Stimulated activated naive CD8-positive, alpha-beta T cell treated with anti-CD3 and anti-CD28 coated beads, Interleukin-15, Interleukin-2, amounts not matched to agents 100 U/mL and 50 U/mL, for 24 hours (primary cell): ENCODE data around the gene POFUT2.
A peak's percentile ranks its signal among the peaks of the same experiment; 100 is the strongest.

ENCODE experiments used
- ATAC-seq: fragments of 150-1000 bp; cut with Tn5 transposase; one replicate; pipeline ENCODE4 v1.10.0; 2021
- DNase-seq: peaks from one replicate; pipeline ENCODE4 v3.0.0; 2021

Gene POFUT2

GRCh38 chr21:45297869-45298268 lies 10.2 kb upstream of the POFUT2 start:
- ATAC-seq: no peak
- DNase-seq: no peak

DNA sequence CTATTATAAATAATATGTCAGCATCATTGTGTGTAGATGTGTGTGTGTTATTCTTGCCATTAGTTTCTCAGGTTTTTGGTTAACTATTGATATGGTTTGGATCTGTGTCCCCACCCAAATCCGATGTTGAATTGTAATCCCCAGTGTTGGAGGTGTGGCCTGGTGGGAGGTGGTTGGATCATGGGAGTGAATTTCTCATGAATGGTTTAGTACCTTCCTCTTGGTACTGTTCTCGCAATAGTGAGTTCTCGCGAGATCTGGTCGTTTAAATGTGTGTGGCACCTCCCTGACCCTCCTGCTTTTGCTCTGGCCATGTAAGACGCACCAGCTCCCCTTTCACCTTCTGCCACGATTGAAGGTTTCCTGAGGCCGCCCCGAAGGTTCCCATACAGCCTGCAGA lies 9.6 kb upstream of the POFUT2 start:
- ATAC-seq: no peak

DNA sequence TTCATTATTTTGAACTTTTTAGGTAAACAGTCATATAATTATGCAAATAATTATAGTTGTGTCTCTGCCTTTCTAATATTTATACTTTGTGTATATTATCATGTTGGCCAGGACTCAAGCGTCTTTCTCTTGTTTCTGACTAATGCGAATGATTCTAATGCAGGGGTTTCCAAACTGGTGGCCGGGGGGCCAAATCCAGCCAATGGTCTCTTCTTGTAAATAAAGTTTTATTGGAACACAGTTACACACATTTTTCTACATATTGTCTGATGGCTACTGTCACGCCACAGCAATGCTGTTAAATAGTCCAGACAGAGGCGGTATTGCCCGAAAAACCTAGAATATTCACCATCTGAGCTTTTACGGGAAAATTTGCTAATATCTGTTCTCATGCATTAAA lies 8.9 kb upstream of the POFUT2 start:
- no peak for DNase-seq
- ATAC-seq: no peak

More for the DNA sequence above, 9.6 kb upstream of the POFUT2 start:
- DNase-seq: no peak

DNA sequence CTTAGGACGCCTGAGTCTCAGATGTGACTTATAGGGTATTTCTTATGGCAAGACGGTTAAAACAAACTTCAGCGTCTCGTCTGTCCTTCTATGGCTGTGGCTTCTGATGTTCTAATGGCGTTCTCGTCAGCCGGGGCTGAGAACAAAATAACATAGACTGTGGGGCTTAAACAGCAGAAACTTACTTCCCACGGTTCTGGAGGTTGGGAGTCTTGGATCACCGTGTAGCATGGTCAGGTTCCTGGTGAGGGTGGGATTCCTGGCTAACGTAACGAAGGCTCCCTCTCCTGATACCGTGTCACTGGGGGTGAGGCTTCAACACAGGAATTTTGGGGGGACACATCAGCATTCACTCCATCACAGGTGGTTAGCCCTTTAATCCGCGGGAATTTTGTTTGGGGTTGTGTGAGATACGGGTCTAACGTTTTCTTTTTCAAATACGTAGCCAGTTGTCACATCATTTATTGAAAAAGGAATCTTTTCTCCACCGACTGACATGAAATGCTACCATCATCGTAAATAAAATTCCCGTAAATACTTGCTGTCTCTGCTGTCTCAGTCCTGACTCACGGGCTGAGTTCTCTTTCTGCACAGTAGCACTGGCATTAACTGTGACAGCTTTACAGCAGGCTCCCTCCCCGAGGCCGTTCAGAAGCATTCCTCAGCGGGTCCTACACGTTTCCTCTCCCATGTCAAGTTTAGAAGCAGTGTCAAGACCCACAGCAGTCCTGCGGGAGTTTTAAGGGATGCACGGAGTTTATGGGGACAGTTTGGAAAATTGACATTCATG lies 8.1 kb upstream of the POFUT2 start:
- DNase-seq: no peak
- no peak for ATAC-seq

- DNase-seq (no peak), ATAC-seq (no peak)
Measured at GRCh38 chr21:45294509-45295291, 7.0 kb upstream of the POFUT2 start.

DNA sequence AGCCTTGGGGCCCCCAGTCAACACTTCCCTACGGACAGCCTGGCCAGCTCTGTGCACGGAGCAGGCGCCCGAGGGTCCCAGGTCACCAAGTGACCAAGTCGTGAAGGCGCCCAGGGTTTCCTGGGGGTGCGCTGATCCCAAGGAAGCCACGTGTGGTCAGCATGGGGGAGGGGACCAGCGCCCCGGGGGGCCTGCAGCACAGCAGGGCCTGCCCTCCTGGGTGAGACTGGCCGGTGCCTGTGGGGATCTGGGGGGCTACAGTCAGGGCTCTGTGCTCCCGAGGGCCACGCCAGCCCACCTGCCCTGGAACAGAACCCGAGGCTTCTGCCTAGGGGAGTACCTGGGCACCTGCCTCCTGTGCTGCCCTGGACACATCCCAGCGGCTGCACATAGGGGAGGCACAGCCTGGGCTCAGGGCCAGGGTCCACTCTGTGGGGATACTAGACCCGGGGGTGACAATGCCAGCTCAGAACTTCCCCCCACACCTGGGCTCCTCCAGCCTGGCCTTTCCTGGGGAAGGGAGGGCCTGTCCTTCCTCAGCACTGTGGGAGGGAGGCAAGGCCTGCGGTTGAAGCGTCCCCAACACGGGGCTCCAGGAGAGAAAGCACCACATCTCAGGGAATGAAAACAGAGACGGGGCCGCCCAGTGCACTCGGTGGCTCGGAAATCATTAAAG lies 6.2 kb upstream of the POFUT2 start:
- ATAC-seq (no peak), DNase-seq (no peak)

GRCh38 chr21:45293220-45293725 lies 5.6 kb upstream of the POFUT2 start:
- DNase-seq (no peak), ATAC-seq (no peak)

DNA sequence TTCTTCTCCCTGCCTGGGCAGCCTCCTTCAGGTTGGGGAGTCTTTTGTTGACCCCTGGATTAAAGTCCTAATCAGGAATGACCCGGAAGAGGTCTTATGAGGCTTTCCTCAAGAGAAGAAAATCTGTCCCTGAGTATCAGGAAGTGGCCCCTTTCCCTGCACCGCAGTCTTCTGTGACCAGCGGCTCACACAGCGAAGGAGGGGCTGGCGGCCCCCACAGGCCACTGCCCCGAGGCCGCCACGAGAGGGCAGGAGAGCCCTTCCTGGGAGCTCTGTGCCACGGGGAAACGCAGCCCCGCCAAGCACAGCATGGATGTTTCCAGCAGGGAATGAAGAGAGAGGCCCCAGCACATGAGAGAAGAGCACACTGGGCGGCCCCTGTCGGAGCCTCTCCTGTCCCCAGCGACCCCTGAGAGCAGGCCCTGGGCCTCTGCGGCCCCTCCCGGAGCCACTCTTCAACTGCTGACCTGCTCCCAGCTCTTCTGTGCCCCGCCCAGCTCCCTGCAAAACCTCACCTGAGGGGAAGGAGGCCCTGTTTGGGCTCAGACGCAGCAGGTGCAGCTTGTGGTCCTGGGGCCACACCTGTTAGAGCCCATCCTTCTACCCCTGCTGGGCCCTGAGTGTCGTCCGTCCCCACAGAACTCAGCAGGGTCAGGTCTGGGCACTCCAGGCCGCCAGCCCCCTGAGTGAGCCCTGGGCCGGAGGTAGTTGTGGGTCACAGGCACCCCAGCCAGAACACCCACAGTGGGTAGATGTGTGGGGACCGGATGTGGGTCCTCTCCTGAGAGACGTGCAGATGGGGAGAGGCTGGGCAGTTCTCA lies 4.9 kb upstream of the POFUT2 start:
- ATAC-seq: peak; percentile 72
- peak; percentile 85 for DNase-seq

- DNase-seq (no peak), ATAC-seq (no peak)
Measured at GRCh38 chr21:45291613-45292398, 4.1 kb upstream of the POFUT2 start.

- DNase-seq: no peak
- no peak for ATAC-seq
Measured at GRCh38 chr21:45290948-45291612, 3.4 kb upstream of the POFUT2 start.

DNA sequence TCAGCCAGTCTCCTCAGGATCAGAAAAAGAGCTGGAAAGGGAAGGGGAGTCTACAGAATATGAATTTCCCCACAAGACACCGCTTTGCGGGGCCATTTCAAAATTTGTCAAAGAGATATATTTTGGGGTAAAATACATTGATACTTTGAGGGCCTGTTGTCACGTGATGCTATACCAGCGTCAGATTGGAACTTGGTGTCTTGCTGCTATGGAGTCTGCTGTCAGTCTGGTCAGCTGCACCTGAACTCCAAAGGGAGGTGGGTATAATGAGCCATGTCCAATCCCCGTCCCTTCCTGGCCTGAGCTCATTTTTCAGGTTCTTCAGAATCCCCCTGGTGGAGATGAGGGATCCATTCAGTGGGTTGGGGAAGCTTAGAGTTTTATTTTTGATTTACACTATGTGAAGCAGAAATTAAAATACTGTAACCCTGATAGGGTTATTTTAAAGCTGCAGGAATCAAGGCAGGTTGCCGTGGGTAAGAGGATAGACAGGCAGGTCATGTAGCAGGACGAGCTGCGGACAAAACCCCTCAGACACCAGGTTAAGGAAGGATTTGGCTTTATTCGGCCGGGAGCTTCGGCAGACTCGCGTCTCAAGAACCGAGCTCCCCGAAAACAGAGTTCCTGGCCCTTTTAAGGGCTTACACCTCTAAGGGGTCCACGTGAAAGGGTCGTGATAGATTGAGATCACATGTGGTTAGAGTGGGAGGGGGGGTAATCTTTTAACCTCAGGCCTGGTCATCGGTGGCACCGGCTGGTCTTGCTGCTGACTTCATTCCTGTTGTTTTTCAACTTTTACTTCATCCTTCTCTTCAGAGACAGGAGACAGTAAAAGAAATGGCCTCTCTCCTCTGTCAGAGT lies 2.2 kb upstream of the POFUT2 start:
- DNase-seq (no peak), ATAC-seq (no peak)

DNA sequence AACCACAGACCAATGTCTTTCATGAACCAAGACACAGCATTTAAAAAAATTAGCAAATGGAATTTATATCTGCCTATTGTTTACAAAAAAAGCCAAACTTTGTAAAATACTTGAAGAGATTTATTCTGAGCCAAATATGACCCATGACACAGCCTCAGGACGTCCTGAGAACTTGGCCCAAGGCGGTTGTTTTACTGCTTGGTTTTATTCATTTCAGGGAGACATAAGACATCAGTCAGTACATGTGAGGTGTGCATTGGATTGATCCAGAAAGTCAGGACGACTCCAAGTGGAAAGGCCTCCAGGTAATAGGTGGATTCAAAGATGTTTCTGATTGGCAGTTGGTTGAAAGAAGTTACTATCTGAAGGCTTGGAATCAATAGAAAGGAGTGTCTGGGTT lies 1.4 kb upstream of the POFUT2 start:
- ATAC-seq (no peak), DNase-seq (no peak)

- ATAC-seq (no peak), DNase-seq (no peak)
Measured at GRCh38 chr21:45288441-45288841, 746 bp upstream of the POFUT2 start.

DNA sequence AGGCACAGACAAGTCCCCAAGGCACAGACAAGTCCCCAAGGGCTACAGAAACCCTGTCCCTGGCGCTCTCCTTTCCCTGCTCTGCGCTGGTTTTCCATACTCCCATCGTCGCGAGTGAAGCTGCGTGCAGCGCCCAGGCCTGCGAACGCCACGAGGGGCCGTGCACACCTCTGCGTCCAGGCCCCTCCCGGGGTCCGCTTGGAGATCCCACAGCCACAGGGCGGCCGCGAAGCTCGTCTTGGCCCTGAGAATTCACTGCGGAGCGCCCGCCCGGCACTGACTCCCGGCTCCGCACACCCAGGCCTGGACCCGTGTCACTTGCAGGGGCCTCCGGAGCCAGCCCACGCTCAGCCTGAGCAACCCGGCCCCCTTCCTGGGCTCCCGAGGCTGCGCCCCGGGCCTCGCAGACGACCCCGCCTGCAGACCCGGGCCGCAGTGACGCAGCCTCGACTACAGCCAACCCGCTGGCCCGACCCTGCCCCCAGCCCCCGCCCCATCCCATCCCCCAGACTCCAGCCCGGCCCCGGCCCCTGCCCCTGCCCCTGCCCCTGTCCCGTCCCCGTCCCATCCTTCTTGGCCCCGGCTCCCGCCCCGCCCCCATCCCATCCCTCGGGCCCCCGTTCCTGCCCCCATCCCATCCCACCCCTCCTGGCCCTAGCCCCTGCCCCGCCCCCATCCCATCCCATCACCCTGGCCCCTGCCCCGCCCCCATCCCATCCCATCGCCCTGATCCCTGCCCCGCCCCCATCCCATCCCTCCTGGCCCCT lies 841 bp downstream of the POFUT2 start:
- ATAC-seq (no peak), DNase-seq (no peak)

- ATAC-seq (no peak), DNase-seq (no peak)
Measured at GRCh38 chr21:45285266-45285931, 2.3 kb downstream of the POFUT2 start.

- ATAC-seq (no peak), DNase-seq (no peak)
Measured at GRCh38 chr21:45284456-45284741, 3.3 kb downstream of the POFUT2 start.

- ATAC-seq (no peak), DNase-seq (no peak)
Measured at GRCh38 chr21:45283611-45284455, 3.9 kb downstream of the POFUT2 start.
